DND-41 (cell line): Measurements from ENCODE around the gene MAP4K1.

ENCODE experiments used
- ATAC-seq: fragments of 200-7000 bp; cut with Tn5 transposase; 3 replicates; pipeline ENCODE4 v1.9.1; 2021; ENCODE audit warnings: low read depth; ENCODE audit not compliant: insufficient read depth
- DNase-seq: peaks from one replicate; pipeline ENCODE4 v3.0.0-alpha.2; 2020
- H2AFZ ChIP-seq: 2 replicates; pipeline ENCODE4 v1.6.0; 2012; ENCODE audit warnings: low read depth, low read length
- H3K27ac ChIP-seq: 2 replicates; pipeline ENCODE4 v1.5.1; 2012; ENCODE audit warnings: low read length, inconsistent platforms
- H3K27me3 ChIP-seq: fragments of 200-600 bp; sonication (generic); 2 replicates; pipeline ENCODE4 v1.6.0; 2012; ENCODE audit warnings: low read length, mild to moderate bottlenecking, inconsistent platforms; ENCODE audit not compliant: insufficient read depth, poor library complexity
- H3K36me3 ChIP-seq: 2 replicates; pipeline ENCODE4 v1.5.1; 2012; ENCODE audit warnings: low read length, inconsistent platforms; ENCODE audit not compliant: insufficient read depth
- H3K4me1 ChIP-seq: 2 replicates; pipeline ENCODE4 v1.5.1; 2012; ENCODE audit warnings: mild to moderate bottlenecking, low read length; ENCODE audit not compliant: insufficient read depth
- H3K4me2 ChIP-seq: 2 replicates; pipeline ENCODE4 v1.6.0; 2012; ENCODE audit warnings: mild to moderate bottlenecking, moderate library complexity, low read length, inconsistent platforms; ENCODE audit not compliant: insufficient read depth
- H3K4me3 ChIP-seq, 2 experiments: fragments of 200-600 bp in 1 of 2; shearing (Covaris generic) in 1 of 2; 2 replicates each; pipeline ENCODE4 v1.5.1; 2012 to 2016; ENCODE audit warnings: inconsistent platforms in 2 of 2, low read length in 2 of 2, mild to moderate bottlenecking in 2 of 2, low read depth in 1 of 2, moderate library complexity in 1 of 2
- H3K79me2 ChIP-seq: 2 replicates; pipeline ENCODE4 v1.6.0; 2012; ENCODE audit warnings: low read length, inconsistent platforms; ENCODE audit not compliant: insufficient read depth
- H3K9ac ChIP-seq: 2 replicates; pipeline ENCODE4 v1.6.0; 2012; ENCODE audit warnings: low read depth, mild to moderate bottlenecking, inconsistent platforms, low read length, moderate library complexity
- H3K9me3 ChIP-seq: 2 replicates; pipeline ENCODE4 v1.5.1; 2012; ENCODE audit warnings: low read length, moderate library complexity, mild to moderate bottlenecking, inconsistent platforms; ENCODE audit not compliant: insufficient read depth, severe bottlenecking
- H4K20me1 ChIP-seq: 2 replicates; pipeline ENCODE4 v1.6.0; 2012; ENCODE audit warnings: low read length; ENCODE audit not compliant: insufficient read depth
- CTCF ChIP-seq: IDR thresholded peaks from 2 replicates; pipeline ENCODE4 v1.5.1; 2012; ENCODE audit warnings: borderline replicate concordance, low read length, moderate library complexity, mild to moderate bottlenecking; ENCODE audit not compliant: poor library complexity, severe bottlenecking; ENCODE audit errors: extremely low read depth
- EZH2 ChIP-seq: IDR thresholded peaks from 3 replicates; pipeline ENCODE4 v1.6.1; 2012; ENCODE audit warnings: borderline replicate concordance, low read depth, mild to moderate bottlenecking, moderate library complexity, low read length, inconsistent platforms; ENCODE audit not compliant: severe bottlenecking

MAP4K1 gene

DNA sequence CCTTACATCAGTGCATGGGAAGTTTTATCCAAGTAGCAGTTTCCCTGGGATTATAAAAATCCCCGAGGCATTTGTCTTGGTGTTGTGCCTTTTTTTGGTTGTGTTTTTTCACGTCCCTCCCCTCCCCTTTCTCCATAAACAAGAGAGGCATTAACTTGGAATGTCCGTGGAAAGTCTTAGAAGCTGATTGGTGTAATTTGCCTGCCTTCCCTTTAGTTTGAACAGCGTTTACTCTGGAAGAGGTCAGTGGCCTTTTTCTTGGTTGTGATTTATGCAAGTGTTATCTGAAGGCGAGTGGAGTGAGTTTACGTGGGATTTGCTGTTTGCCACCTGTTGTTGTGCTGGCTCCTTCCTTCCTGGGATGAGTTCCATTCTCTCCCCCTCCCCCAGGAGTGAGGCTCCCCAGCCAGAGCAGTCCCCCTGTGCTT, 36.9 kb upstream of the MAP4K1 start:
- Histone ChIP-seq H4K20me1 (peaks cover 86% of the 10 kb centered on the region), H3K9me3 (no peaks in the 10 kb centered on the region), H3K27ac (no peak overlapping the region), H3K4me1 (peaks cover 56% of the 10 kb centered on the region), H3K79me2 (peaks cover 99% of the 10 kb centered on the region), H3K27me3 (no peaks in the 10 kb centered on the region), H3K9ac (no peak overlapping the region), H3K36me3 (peaks cover 13% of the 10 kb centered on the region), H2AFZ (no peak overlapping the region), H3K4me2 (no peak overlapping the region), H3K4me3 (no peak overlapping the region)
- DNase-seq (no peak), ATAC-seq (no peak)
- TF ChIP-seq CTCF (no peak), EZH2 (no peak)

- no peak overlapping the region for H3K4me3 ChIP-seq
- peaks cover 13% of the 10 kb centered on the region; the same call in 1 of the 2 replicates for H3K36me3 ChIP-seq
- DNase-seq (no peak), ATAC-seq (no peak)
- H3K27ac ChIP-seq, result no peak overlapping the region
- H3K9me3 ChIP-seq, result no peaks in the 10 kb centered on the region
- peaks cover 70% of the 10 kb centered on the region for H3K4me1 ChIP-seq
- H3K9ac ChIP-seq, result no peak overlapping the region
- H2AFZ ChIP-seq, result no peak overlapping the region
- no peaks in the 10 kb centered on the region for H3K27me3 ChIP-seq
- TF ChIP-seq EZH2, result no peak
- TF ChIP-seq CTCF, result no peak
- peaks cover 89% of the 10 kb centered on the region for H4K20me1 ChIP-seq
- peaks cover 99% of the 10 kb centered on the region for H3K79me2 ChIP-seq
- no peak overlapping the region for H3K4me2 ChIP-seq
Measured at GRCh38 chr19:38653028-38653571, 35.3 kb upstream of the MAP4K1 start.

- H3K36me3 ChIP-seq, result peaks cover 8% of the 10 kb centered on the region; the same call in 1 of the 2 replicates
- H3K27me3 ChIP-seq, result no peaks in the 10 kb centered on the region
- H4K20me1 ChIP-seq, result peaks cover 69% of the 10 kb centered on the region
- H2AFZ ChIP-seq, result no peak overlapping the region
- no peak for DNase-seq
- TF ChIP-seq CTCF, result no peak
- TF ChIP-seq EZH2, result no peak
- no peak overlapping the region; the same call in 1 of the 2 replicates for H3K4me2 ChIP-seq
- no peak overlapping the region for H3K4me3 ChIP-seq
- ATAC-seq, result no peak
- 0 out of 2 replicates have a peak overlapping the region, but pooled peaks have one; percentile 90 for H3K9ac ChIP-seq
- H3K4me1 ChIP-seq, result peaks cover 60% of the 10 kb centered on the region
- H3K79me2 ChIP-seq, result peaks cover 86% of the 10 kb centered on the region
- no peak overlapping the region for H3K27ac ChIP-seq
- no peaks in the 10 kb centered on the region for H3K9me3 ChIP-seq
Measured at GRCh38 chr19:38650911-38651584, 33.3 kb upstream of the MAP4K1 start.
